Testis (tissue), 2 donors: ENCODE results near the gene MUC5AC.

Experiments used
- POLR2A ChIP-seq: fragments of 450-650 bp; IDR thresholded peaks from one replicate; pipeline ENCODE4 v1.6.1; 2017; ENCODE audit warnings: antibody characterized with exemption, mild to moderate bottlenecking, moderate library complexity
- TF ChIP-seq, protein P1 (sequence below), 3 experiments: fragments of 450-650 bp in 2 of 3; fragments of 200-600 bp in 1 of 3; sonication (generic) in 1 of 3; IDR thresholded peaks; one replicate each; pipeline ENCODE4 v1.5.1; 2016 to 2019; ENCODE audit warnings: antibody characterized with exemption in 3 of 3, mild to moderate bottlenecking in 2 of 3, moderate library complexity in 1 of 3

DNA sequence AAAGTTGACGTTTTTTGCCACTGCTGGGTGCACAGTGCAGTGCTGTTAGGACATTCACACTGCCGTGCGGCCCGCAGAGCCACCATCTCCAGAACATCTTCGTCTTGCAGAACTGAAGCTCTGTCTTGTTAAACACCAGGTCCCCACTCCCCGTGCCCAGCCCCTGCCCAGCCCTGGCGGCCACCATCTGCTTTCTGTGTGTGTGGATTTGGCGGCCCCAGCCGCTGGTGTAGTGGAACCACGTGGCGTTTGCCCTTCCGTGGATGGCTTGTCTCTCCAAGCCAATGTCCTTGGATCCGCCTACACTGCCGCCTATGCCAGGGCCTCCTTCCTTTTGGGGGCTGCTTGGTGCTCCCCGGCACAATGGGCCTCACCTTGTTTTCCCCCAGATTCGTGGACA lies 8.2 kb upstream of the MUC5AC start:
- TF ChIP-seq, protein P1, sequence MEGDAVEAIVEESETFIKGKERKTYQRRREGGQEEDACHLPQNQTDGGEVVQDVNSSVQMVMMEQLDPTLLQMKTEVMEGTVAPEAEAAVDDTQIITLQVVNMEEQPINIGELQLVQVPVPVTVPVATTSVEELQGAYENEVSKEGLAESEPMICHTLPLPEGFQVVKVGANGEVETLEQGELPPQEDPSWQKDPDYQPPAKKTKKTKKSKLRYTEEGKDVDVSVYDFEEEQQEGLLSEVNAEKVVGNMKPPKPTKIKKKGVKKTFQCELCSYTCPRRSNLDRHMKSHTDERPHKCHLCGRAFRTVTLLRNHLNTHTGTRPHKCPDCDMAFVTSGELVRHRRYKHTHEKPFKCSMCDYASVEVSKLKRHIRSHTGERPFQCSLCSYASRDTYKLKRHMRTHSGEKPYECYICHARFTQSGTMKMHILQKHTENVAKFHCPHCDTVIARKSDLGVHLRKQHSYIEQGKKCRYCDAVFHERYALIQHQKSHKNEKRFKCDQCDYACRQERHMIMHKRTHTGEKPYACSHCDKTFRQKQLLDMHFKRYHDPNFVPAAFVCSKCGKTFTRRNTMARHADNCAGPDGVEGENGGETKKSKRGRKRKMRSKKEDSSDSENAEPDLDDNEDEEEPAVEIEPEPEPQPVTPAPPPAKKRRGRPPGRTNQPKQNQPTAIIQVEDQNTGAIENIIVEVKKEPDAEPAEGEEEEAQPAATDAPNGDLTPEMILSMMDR (IDR thresholded peaks at IDR 0.05): no peak
- TF ChIP-seq POLR2A: no peak
